ENCODE data around the gene GIN1. TPM values are rescaled to one million over a fixed set of nuclear protein-coding genes. Genes with fewer than 3 reads are reported as not detected.

Gene GIN1
- polyA plus RNA-seq, 1 donor from 2014 or later, result 17.5 TPM

DNA sequence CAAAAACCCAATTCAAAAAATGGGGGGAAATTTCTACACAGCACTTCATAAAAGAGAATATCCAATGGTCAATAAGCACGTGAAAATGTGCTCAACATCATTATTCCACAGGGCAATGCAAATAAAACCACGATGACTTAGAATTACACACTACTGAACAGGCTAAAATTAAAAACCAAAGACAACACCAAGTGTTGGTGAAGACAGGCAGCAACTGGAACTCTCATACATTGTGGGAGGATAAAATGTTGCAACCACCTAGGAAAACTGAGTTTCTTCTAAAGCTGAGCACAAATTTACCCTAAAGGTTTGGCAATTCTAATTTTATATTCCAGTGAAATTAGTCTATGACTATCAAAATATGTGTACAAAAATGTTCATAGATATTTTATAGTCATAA is 9.5 kb downstream of the GIN1 start:
- Histone ChIP-seq H3K79me2 (replicated peaks; ENCODE audit: insufficient read depth, low read length) (no peaks in the 10 kb centered on the region), H3K9me2 (ENCODE audit: insufficient read depth, low read length) (no peaks in the 10 kb centered on the region), H3K9ac (ENCODE audit: low read length) (no peak overlapping the region), H4K20me1 (ENCODE audit: insufficient read depth) (no peaks in the 10 kb centered on the region), H3K27ac (ENCODE audit: low read length) (no peak overlapping the region), H3K4me2 (ENCODE audit: low read length) (no peak overlapping the region), H2AFZ (ENCODE audit: low read depth, low read length) (no peak overlapping the region), H3K27me3 (ENCODE audit: insufficient read depth, low read depth, low read length) (no peaks in the 10 kb centered on the region), H3K9me3 (ENCODE audit: low read length) (no peaks in the 10 kb centered on the region), H3K4me3 (ENCODE audit: low read length) (no peak overlapping the region), H3K36me3 (ENCODE audit: insufficient read depth, low read length) (no peaks in the 10 kb centered on the region), H3F3A (ENCODE audit: insufficient read depth, low read length, poor library complexity, severe bottlenecking) (no peaks in the 10 kb centered on the region)
- TF ChIP-seq, protein P1, sequence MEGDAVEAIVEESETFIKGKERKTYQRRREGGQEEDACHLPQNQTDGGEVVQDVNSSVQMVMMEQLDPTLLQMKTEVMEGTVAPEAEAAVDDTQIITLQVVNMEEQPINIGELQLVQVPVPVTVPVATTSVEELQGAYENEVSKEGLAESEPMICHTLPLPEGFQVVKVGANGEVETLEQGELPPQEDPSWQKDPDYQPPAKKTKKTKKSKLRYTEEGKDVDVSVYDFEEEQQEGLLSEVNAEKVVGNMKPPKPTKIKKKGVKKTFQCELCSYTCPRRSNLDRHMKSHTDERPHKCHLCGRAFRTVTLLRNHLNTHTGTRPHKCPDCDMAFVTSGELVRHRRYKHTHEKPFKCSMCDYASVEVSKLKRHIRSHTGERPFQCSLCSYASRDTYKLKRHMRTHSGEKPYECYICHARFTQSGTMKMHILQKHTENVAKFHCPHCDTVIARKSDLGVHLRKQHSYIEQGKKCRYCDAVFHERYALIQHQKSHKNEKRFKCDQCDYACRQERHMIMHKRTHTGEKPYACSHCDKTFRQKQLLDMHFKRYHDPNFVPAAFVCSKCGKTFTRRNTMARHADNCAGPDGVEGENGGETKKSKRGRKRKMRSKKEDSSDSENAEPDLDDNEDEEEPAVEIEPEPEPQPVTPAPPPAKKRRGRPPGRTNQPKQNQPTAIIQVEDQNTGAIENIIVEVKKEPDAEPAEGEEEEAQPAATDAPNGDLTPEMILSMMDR (IDR thresholded peaks at IDR 0.05; ENCODE audit: poor library complexity, severe bottlenecking), result no peak
- TF ChIP-seq MXI1 (conservative IDR thresholded peaks at IDR 0.05; ENCODE audit: poor library complexity, severe bottlenecking), result no peak
- TF ChIP-seq EZH2 (IDR thresholded peaks at IDR 0.05; ENCODE audit: borderline replicate concordance, insufficient read depth, low read length, poor library complexity, severe bottlenecking), result no peak
- no peak for TF ChIP-seq POLR2AphosphoS5 (IDR thresholded peaks at IDR 0.05)
- no peak for TF ChIP-seq TAF1 (IDR thresholded peaks at IDR 0.05; ENCODE audit: low read depth)
- TF ChIP-seq SMC3 (conservative IDR thresholded peaks at IDR 0.05; ENCODE audit: poor library complexity), result no peak
- TF ChIP-seq, protein P2, sequence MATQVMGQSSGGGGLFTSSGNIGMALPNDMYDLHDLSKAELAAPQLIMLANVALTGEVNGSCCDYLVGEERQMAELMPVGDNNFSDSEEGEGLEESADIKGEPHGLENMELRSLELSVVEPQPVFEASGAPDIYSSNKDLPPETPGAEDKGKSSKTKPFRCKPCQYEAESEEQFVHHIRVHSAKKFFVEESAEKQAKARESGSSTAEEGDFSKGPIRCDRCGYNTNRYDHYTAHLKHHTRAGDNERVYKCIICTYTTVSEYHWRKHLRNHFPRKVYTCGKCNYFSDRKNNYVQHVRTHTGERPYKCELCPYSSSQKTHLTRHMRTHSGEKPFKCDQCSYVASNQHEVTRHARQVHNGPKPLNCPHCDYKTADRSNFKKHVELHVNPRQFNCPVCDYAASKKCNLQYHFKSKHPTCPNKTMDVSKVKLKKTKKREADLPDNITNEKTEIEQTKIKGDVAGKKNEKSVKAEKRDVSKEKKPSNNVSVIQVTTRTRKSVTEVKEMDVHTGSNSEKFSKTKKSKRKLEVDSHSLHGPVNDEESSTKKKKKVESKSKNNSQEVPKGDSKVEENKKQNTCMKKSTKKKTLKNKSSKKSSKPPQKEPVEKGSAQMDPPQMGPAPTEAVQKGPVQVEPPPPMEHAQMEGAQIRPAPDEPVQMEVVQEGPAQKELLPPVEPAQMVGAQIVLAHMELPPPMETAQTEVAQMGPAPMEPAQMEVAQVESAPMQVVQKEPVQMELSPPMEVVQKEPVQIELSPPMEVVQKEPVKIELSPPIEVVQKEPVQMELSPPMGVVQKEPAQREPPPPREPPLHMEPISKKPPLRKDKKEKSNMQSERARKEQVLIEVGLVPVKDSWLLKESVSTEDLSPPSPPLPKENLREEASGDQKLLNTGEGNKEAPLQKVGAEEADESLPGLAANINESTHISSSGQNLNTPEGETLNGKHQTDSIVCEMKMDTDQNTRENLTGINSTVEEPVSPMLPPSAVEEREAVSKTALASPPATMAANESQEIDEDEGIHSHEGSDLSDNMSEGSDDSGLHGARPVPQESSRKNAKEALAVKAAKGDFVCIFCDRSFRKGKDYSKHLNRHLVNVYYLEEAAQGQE (IDR thresholded peaks at IDR 0.05; ENCODE audit: borderline replicate concordance), result no peak
- TF ChIP-seq RAD21 (conservative IDR thresholded peaks at IDR 0.05), result no peak
- no peak for TF ChIP-seq EP300 (conservative IDR thresholded peaks at IDR 0.05; ENCODE audit: poor library complexity, severe bottlenecking)

- no peaks in the 10 kb centered on the region for H4K20me1 ChIP-seq (ENCODE audit: insufficient read depth)
- no peaks in the 10 kb centered on the region for H3K27me3 ChIP-seq (ENCODE audit: insufficient read depth, low read depth, low read length)
- no peaks in the 10 kb centered on the region for H3K9me3 ChIP-seq (ENCODE audit: low read length)
- H3K9me2 ChIP-seq (ENCODE audit: insufficient read depth, low read length), result no peaks in the 10 kb centered on the region
- no peaks in the 10 kb centered on the region for H3K36me3 ChIP-seq (ENCODE audit: insufficient read depth, low read length)
- no peak overlapping the region for H3K9ac ChIP-seq (ENCODE audit: low read length)
- H2AFZ ChIP-seq (ENCODE audit: low read depth, low read length), result no peak overlapping the region
- H3K4me2 ChIP-seq (ENCODE audit: low read length), result no peak overlapping the region
- no peak overlapping the region for H3K4me3 ChIP-seq (ENCODE audit: low read length)
- H3K27ac ChIP-seq (ENCODE audit: low read length), result no peak overlapping the region
- no peaks in the 10 kb centered on the region for H3K79me2 ChIP-seq (replicated peaks; ENCODE audit: insufficient read depth, low read length)
- no peaks in the 10 kb centered on the region for H3F3A ChIP-seq (ENCODE audit: insufficient read depth, low read length, poor library complexity, severe bottlenecking)
- TF ChIP-seq TAF1 (IDR thresholded peaks at IDR 0.05; ENCODE audit: low read depth), result no peak
Measured at GRCh38 chr5:103109277-103109676, 10.7 kb downstream of the GIN1 start.

GRCh38 chr5:103108086-103108485 is 11.9 kb downstream of the GIN1 start:
- H3K9me2 ChIP-seq (ENCODE audit: insufficient read depth, low read length), result no peaks in the 10 kb centered on the region
- H3K9ac ChIP-seq (ENCODE audit: low read length), result no peak overlapping the region
- no peak overlapping the region for H3K4me3 ChIP-seq (ENCODE audit: low read length)
- no peak overlapping the region for H2AFZ ChIP-seq (ENCODE audit: low read depth, low read length)
- H4K20me1 ChIP-seq (ENCODE audit: insufficient read depth), result no peaks in the 10 kb centered on the region
- H3K27me3 ChIP-seq (ENCODE audit: insufficient read depth, low read depth, low read length), result no peaks in the 10 kb centered on the region
- TF ChIP-seq, protein P2 (IDR thresholded peaks at IDR 0.05; ENCODE audit: borderline replicate concordance), result no peak
- TF ChIP-seq MXI1 (conservative IDR thresholded peaks at IDR 0.05; ENCODE audit: poor library complexity, severe bottlenecking) (no peak), EZH2 (IDR thresholded peaks at IDR 0.05; ENCODE audit: borderline replicate concordance, insufficient read depth, low read length, poor library complexity, severe bottlenecking) (no peak), EP300 (conservative IDR thresholded peaks at IDR 0.05; ENCODE audit: poor library complexity, severe bottlenecking) (no peak)
- no peaks in the 10 kb centered on the region for H3F3A ChIP-seq (ENCODE audit: insufficient read depth, low read length, poor library complexity, severe bottlenecking)
- H3K9me3 ChIP-seq (ENCODE audit: low read length), result no peaks in the 10 kb centered on the region
- H3K4me2 ChIP-seq (ENCODE audit: low read length), result no peak overlapping the region
- H3K79me2 ChIP-seq (replicated peaks; ENCODE audit: insufficient read depth, low read length), result no peaks in the 10 kb centered on the region
- no peaks in the 10 kb centered on the region for H3K36me3 ChIP-seq (ENCODE audit: insufficient read depth, low read length)
- H3K27ac ChIP-seq (ENCODE audit: low read length), result no peak overlapping the region
